HG03469 (cell line): Measurements from ENCODE around the gene BBLN.
"Not testable (repeated sequence)": the region's sequence is repeated elsewhere in the genome, so short reads cannot be mapped to it uniquely, and the experiment has no call there.

Source experiments
- ATAC-seq: cut with Tn5 transposase; IDR thresholded peaks from one replicate; pipeline ENCODE4 v1.9.1; 2021; ENCODE audit warnings: mild to moderate bottlenecking, moderate library complexity, moderate number of reproducible peaks; ENCODE audit not compliant: unreplicated experiment

Gene BBLN

GRCh38 chr9:128162215-128163026 lies 2.4 kb downstream of the BBLN start:
- no peak for ATAC-seq

GRCh38 chr9:128163027-128163515 lies 3.0 kb downstream of the BBLN start:
- no peak for ATAC-seq

- no peak for ATAC-seq
Measured at GRCh38 chr9:128163523-128164306, 3.6 kb downstream of the BBLN start.

GRCh38 chr9:128164307-128164885 lies 4.3 kb downstream of the BBLN start:
- ATAC-seq: no peak

GRCh38 chr9:128166169-128166568 lies 6.1 kb downstream of the BBLN start:
- no peak for ATAC-seq

GRCh38 chr9:128167209-128167608 lies 7.1 kb downstream of the BBLN start:
- no peak for ATAC-seq

GRCh38 chr9:128168731-128169308 lies 8.8 kb downstream of the BBLN start:
- ATAC-seq: no peak

GRCh38 chr9:128169492-128169891 lies 9.4 kb downstream of the BBLN start:
- ATAC-seq: no peak

GRCh38 chr9:128169925-128170324 lies 9.9 kb downstream of the BBLN start:
- ATAC-seq: no peak

GRCh38 chr9:128174062-128174461 lies 14.0 kb downstream of the BBLN start:
- ATAC-seq: no peak

- no peak for ATAC-seq
Measured at GRCh38 chr9:128175102-128175563, 15.1 kb downstream of the BBLN start.

GRCh38 chr9:128175726-128176125 lies 15.7 kb downstream of the BBLN start:
- no peak for ATAC-seq

GRCh38 chr9:128178806-128179431 lies 18.9 kb downstream of the BBLN start:
- ATAC-seq: no peak

- no peak for ATAC-seq
Measured at GRCh38 chr9:128180001-128180400, 19.9 kb downstream of the BBLN start.

- no peak for ATAC-seq
Measured at GRCh38 chr9:128180447-128180846, 20.4 kb downstream of the BBLN start.

- not testable (repeated sequence) for ATAC-seq
Measured at GRCh38 chr9:128181480-128181879, 21.4 kb downstream of the BBLN start.

- no peak for ATAC-seq
Measured at GRCh38 chr9:128182893-128183588, 23.0 kb downstream of the BBLN start.

- no peak for ATAC-seq
Measured at GRCh38 chr9:128185979-128186965, 26.2 kb downstream of the BBLN start.

- no peak for ATAC-seq
Measured at GRCh38 chr9:128187361-128187760, 27.3 kb downstream of the BBLN start.
